GM18517 (cell line): Measurements from ENCODE around the gene GLP2R.

Source experiments
- ATAC-seq: cut with Tn5 transposase; IDR thresholded peaks from one replicate; pipeline ENCODE4 v1.9.1; 2021; ENCODE audit warnings: mild to moderate bottlenecking, moderate library complexity; ENCODE audit not compliant: unreplicated experiment

The GLP2R gene

DNA sequence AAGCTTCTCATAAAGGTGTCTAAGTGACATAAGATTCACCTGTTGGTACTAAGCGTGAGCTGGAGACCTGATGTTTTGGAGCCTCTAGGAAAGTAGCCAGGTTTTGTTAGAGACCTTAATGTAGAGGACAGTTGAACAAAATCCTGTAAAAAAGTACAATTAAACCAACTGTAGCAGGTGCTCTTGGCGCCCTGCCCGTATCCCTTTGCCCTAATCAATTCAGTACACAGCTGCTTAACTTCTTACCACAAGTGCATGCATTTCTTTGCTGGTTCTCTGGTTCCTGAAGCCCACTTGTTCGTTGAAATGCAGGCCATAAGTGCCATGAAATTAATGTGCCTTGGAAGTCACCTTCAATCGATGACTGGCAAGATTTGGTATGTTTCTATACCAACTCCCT is 24.4 kb downstream of the GLP2R start:
- no peak for ATAC-seq

DNA sequence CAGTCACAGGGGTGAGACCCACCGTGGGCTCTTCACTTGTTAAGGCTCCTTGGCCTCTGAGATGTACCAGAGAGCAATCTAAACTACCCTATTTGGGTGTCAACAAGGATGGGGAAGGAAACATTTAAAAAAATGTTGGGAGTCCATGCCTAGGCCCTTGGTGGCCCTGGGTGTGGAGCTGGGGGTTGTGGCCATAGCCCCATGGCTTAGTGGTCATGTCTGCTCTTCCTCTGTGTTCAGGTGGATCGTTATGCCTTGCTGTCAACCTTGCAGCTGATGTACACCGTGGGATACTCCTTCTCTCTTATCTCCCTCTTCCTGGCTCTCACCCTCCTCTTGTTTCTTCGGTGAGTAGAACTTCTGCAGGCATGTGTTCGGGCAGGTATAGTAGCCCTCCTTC is 28.5 kb downstream of the GLP2R start:
- ATAC-seq = no peak

DNA sequence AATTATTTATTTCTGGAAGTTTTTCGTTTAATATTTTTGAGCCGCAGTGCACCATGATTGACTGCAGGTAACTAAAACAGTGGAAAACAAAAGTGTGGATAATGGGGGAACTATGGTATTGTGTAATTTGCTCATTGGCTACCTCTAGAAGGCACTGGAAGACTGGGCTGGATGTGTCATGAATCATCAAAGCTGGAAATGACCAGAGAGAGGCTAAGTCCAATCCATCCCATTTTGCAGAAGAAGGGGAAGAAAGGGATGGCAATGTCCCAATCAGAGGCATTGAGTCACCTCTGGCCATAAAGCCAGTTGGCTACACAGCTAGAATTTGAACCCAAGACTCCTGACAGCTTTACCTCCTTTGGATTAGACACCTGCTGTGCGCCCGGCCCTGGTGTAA is 29.3 kb downstream of the GLP2R start:
- no peak for ATAC-seq

DNA sequence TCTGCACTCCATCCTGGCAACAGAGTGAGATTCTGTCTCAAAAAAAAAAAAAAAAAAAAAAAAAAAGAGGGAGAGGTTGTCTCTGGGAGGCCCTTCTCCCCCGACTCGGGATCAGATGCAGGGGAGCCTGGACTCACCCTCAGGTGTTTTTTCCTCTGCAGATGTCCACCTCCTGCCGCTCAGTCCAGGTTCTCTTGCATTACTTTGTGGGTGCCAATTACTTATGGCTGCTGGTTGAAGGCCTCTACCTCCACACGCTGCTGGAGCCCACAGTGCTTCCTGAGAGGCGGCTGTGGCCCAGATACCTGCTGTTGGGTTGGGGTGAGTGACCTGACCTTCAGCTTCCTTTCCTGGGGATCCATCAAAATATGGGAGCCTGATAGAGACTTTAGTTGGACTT is 34.1 kb downstream of the GLP2R start:
- ATAC-seq = no peak

DNA sequence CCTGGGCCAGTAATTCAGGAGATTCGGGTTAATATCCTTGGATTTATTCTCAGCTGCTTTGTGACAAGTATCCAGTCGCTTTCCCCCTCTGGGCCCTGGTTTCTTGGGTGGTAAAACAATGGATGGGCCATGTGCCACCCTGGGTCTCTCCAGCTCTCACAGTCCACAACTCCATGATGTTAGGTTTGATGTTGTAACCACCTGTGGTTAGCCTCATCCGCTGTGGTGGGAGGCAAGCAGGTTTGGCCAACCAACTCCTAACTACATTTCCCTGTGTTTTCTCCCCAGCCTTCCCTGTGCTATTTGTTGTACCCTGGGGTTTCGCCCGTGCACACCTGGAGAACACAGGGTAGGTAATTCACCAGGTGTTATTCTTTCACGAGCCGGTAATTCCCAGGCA is 35.1 kb downstream of the GLP2R start:
- no peak for ATAC-seq

DNA sequence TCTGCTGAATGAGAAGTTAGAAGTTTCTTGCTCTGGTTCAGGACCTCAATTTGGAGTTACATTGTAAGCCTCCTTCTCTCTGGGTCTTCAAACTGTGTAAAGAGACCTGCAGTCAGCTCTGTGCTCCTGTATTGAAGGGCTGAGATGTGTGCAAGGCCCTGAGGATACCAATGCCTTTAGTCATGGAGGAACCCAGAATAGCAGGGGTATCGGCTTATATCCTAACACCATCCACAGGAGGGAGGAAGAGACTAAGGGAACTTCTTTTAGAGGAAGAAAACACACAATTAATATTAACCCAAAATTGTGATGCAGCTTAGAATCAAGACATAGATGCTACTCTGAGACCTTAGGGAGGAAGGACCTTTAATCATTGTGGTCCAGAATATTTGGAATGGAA is 36.5 kb downstream of the GLP2R start:
- no peak for ATAC-seq

DNA sequence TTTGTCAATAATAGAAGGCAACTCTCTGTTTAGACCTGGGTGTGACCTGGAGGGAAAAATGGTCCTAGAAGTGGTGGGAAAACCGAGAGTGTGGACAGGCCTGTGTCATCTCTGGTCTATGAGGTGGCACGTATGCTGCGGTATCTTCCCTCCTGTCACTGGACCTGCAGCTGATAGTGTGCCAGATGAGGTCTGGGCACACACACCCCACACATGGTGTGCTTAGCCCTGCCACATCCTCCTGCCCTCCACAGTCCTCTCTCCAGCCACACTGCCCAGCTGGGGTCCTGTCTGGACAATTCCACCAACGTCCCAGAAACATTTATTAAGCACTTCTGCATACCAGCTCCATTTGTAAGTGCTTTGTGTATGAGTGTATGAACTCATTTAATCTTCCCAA is 37.2 kb downstream of the GLP2R start:
- ATAC-seq = no peak

DNA sequence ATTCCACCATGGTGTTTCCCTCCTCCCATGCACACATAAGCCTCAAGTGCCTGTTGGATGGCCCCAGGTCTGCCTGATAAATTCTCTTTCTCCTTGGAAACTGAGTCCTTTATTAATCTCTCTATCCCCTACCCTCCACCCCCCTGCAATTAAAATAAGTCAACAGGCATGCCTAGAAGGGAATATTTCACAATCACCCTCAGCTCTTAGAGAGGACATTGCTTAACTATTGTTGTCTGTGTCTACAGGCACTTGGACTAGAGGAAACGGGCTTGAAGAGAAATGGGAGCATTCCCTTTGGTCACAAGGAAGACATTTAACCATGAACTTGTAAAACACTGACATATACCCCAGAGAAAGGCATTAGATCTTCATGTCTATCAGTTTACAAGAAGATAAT is 39.9 kb downstream of the GLP2R start:
- ATAC-seq = no peak

DNA sequence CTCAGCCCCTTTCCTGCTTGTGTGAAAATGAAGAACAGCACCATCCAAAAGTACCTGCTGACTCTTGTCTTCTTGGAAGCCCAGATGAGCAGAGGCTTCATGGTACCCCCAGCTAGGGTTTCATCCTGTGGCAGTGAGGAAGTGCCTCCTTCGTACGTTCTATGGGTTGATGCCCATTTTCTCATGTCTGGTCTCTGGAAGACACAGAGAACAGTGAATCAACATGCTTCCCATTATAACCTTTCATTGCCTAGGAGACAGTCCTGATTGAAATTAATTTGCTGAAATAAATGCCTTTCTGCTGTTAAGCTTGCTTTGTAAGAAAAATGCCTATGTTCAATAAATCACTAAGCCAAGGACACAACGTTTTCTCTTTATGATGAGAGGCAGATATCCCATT is 42.8 kb downstream of the GLP2R start:
- ATAC-seq = no peak

DNA sequence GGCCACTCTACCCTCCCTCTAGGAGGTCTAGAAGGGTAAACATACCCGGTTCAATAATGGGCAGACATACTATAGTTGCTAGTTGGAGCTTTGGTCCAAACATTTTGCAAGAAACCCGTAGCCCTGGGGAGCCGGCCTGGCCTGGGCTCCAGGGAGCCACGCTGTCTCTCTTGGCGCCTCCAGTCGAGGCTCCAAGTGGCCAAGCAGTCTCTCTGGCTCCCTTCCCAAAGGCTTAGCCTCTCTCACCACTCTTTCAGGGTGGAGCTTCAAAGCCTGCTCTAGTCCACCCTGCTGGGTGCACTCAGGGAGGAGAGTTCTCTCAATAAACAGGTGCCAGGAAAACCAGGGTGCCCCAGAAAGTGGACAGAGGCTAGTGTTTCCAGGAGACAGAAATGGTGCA is 47.1 kb downstream of the GLP2R start:
- ATAC-seq = no peak

DNA sequence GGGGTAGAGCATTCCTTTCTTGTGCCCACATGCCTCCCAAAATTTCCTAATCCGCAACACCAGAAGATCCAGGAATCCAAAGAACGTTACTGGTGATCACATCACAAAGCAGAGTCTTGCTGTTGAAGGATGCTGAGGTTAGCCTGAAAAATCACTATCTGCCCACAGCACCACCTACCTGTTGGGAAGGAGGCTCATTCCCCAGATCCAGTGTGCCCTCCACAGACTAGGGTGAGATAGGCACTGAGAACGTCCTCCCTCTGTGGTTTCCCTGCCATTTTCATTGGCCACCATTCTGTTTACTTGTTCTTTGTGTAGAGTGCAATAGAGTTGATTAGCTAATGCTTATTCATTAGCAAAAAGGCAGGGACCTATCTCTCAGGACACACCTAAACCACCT is 49.0 kb downstream of the GLP2R start:
- no peak for ATAC-seq

DNA sequence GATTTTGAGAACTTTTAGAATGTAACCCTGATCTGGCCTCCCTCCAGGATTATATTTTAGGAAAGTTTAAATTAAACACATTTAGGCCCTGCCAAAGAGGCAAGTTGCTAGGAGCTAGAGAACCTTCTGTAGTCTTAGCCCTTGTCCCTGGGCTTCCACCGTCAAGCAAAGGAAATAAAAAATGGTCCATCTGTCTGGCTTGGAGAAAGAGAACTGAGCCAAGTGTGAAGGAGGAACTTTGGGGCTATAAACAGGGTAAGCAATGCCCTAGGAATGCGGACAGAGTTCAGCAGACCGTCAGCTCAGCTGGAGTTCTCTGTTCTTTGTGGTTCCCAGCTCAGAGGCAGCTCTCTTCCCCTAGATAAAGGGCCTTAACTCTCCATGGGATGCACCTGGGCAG is 49.7 kb downstream of the GLP2R start:
- ATAC-seq = no peak

DNA sequence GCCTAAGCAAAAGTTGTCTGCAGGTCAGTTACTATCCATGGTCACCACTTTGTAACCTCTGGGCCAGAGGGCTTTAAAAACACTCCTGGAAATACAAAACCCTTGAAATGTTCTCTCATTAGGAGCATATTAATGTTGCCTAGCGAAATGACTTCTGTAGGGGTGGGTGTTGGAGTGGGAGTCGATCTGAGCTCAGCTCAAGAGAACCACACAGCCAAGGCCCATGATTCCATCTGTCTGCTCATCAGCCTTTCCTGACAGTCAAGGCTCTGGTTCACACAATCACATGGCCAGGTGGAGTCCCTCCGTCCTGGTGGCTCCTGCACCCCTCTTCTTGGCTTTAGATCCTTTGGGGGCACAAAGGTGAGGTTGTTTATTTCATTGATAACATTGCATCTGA is 52.6 kb downstream of the GLP2R start:
- no peak for ATAC-seq

DNA sequence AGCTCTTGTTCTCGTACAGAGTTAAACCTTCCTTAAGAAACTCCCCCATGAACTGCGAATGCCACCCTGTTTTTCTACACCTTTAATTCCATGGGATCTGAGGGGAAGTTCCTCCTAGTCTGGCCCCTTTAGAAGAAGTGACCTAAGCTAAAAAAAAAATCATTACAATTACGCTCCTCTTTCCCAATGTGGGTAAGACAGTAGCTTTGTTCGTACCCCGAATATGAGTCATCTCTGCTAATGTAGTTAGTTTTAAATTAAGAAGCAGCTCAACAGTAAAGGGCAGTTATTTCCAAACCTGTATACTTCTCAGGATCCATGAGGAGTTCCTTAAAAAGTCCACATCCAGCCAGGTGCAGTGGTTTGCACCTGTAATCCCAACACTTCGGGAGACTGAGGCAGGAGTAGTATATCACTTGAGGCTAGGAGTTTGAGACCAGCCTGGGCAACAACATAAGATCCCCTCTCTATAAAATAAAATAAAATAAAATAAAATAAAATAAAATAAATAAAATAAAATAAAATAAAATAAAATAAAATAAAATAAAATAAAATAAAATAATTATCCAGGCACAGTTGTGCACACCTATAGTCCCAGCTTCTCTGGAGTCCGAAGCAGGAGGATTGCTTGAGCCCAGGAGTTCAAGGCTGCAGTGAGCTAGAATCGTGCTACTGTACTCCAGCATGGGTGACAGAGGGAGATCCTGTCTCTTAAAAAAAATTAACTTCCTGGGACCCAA is 53.2 kb downstream of the GLP2R start:
- no peak for ATAC-seq

DNA sequence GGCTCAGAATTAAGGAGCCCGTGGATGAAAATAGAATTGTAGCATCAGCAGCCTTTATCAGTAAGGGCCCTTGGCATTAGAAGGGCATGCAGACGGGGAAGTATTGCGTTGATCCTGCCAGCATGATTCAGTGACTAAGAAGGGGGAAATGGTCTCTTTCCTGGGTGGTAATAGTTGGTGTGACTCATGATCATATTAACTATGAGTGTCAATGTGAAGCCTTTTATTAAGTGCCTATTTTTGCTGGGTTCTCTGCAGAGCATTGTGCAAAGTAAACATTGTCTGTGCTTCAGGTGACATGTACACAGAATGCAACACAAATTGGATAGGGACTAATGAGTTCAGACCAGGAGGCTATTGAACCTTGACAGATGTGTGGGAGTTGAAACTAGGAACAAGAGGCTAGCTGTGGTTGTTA is 54.9 kb downstream of the GLP2R start:
- no peak for ATAC-seq

DNA sequence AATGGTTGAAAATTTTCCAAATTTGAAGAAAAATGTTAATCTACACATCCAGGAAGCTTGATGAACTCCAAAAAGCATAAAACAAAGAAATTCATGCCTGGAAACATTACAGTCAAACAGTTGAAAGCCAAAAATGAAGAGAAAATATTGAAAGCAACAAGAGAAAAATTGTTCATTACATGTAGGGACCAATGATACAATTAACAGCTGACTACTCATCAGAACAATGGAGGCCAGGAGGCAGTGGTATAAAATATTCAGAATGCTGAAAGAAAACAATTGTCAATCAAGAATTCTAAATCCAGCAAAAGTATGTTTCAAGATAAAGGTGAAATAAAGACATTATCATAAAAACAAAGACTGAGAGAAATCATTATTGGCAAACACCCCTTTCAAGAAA is 57.7 kb downstream of the GLP2R start:
- ATAC-seq = no peak

DNA sequence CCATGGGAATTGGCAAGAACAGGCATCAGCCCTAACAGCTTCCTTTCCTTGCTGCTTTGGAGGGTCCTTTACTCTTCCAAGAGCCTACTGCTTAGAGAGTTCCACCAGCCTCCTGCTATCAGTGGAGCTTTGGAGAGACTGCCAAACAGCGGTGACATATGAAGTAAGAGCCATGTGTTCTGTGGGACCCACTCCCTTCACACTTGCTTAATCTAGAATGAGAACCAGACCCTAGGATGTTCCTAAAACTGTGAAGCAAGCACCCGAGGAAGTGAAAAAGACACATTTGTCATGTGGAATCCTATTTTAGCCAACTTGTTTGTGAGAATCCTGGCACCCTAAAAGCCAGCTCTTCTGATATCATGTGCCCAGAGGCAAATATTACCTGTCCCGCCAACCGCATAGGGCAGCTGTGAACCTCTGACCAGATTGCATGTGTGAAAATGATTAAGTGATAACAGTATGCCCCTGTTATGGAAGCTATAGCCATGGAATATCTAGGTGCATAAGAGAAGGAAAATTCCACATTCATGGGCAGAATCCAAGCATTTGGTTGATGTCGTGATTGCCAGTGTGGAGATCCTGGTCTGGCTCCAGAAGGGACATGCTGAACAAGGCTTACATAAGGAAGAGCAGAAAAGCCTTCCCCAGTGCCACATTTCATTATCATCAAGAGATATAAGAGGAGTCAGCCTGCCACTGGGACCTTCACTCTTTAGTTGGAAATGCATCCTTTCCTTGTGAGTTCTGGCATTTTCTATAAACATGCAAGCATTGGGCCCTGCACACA is 60.6 kb downstream of the GLP2R start:
- no peak for ATAC-seq

DNA sequence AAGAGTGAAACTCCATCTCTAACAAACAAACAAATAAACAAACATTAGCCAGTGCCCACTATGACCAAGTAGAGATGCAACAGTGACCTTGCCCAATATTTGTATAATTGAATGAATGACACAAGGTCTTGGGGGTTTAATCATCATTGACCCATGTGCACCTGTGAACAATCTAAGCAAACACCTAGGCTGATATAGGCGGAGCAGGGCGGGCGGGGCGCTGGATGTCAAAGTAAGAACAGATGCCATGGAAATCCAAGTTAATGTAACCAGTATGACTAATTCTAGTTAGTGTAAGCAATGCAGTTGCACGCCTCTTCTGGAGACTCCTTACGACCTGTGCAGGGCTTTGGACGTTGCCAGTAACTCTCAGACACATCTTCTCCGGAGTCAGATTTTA is 61.8 kb downstream of the GLP2R start:
- ATAC-seq = no peak

DNA sequence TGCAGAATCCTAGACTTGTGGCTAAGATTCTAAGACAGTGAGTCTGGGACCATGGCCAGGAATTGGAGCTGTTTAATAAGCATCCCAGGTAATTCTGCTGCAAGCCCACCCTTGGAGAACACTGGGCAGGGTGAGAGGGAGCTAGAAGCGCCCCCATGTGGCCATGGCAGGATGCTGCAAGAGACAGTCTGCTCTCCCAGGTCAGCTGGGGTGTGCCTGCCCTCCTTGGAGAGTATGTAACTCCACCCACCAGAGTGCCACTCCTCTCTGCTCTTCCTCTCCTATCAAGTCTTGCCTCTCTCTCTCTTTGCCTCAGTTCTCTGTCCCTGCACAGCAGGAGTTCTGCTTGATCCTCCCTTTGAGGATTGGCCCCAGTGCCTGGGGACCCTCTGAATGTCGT is 64.4 kb downstream of the GLP2R start:
- no peak for ATAC-seq

DNA sequence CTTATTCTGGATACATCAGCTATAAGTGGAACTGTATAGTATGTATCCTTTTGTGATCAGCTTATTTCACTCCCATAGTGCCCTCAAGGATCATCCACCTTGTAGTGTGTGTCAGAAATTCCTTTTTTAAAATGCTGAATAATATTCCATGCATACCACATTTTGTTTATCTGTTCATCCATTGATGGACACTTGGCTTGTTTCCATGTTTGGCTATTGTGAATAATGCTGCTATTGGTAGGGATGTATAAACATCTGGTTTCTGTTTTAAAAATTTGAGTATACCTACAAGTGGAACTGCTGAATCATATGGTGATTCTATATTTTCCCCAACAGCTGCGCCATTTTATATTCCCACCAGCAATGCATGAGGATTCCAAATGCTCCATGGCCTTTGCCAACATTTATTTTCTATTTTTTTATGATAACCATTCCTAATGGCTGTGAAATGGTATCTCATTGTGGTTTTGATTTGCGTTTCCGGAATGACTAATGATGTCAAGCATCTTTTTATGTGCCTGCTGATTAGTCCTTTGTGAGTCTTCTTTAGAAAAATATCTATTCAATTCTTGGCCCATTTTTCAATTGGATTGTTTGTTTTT is 67.8 kb downstream of the GLP2R start:
- ATAC-seq = no peak

DNA sequence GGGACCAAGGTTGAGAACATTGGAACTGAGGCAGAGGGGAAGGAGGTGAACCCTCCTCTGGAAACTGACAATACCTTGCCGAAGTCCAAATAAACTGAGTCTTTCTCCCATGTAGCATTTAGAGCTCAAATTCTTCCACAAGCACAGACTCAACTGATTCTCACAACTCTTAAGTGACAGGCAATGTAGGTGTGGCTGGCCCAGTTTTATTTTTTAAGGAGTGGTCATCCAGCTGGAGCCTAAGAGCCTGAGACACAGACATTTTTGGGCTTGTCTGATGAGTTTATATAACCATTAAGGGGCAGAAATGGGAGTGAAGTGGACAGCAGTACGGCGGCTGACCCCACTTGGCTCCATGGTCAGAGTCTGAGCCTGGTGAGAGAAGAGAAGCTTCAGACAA is 68.5 kb downstream of the GLP2R start:
- ATAC-seq = no peak

DNA sequence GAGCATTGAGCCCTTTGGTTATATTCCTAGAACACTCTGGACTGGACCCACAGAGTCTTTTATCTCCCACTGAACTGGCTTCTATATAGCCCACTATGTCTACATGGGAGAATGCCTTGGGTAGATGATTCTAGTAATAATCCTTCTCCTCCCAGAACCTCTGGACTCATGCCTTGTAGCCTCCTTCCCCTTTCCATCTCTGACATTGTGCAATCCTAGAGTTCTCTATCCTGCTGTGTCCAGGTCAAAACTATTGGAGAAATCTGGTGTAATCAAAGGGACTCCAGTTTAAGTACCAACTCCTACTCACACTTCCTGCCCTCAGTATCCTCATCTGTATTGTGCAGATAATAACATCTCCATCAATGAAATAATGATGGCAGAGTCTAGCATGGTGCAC is 70.2 kb downstream of the GLP2R start:
- ATAC-seq = no peak
